Astrocyte (in vitro differentiated cells and primary cell): ENCODE data around the gene ELP4.

Experiments
- CTCF ChIP-seq: IDR thresholded peaks from 2 replicates; pipeline ENCODE4 v1.5.1; 2011; ENCODE audit warnings: low read depth, mild to moderate bottlenecking, inconsistent platforms, low read length, moderate library complexity; ENCODE audit not compliant: insufficient read depth
- EZH2 ChIP-seq: IDR thresholded peaks from 2 replicates; pipeline ENCODE4 v1.6.1; 2012; ENCODE audit warnings: mild to moderate bottlenecking, low read length, inconsistent platforms; ENCODE audit not compliant: insufficient read depth

GRCh38 chr11:31610544-31610943 lies 101.0 kb downstream of the ELP4 start:
- TF ChIP-seq CTCF: no peak
- TF ChIP-seq EZH2: no peak
